Caco-2 (cell line): Measurements from ENCODE around the gene AIF1L. TPM values are rescaled to one million over a fixed set of nuclear protein-coding genes. Genes with fewer than 3 reads are reported as not detected.
"Not testable (repeated sequence)": the region's sequence is repeated elsewhere in the genome, so short reads cannot be mapped to it uniquely, and the experiment has no call there.

ENCODE experiments used
- BruUV-seq: library from RNA; stranded (reverse); fragments of 400-500 nt; replicated peaks from 2 replicates; lab custom pipeline; 2021; lab: Mats Ljungman, UMichigan
- CTCF ChIA-PET: fragments of 300-600 bp; sonication (Branson Sonifier 250); formaldehyde crosslinking; loops from one replicate; lab custom pipeline; 2022; ENCODE audit warnings: antibody characterized with exemption; lab: Charles Lee
- POLR2A ChIA-PET: fragments of 300-600 bp; sonication (Branson Sonifier 250); formaldehyde crosslinking; loops from one replicate; lab custom pipeline; 2022; ENCODE audit warnings: antibody characterized with exemption; lab: Charles Lee
- DNase-seq, 2 experiments: peaks; one replicate each; pipeline versions ENCODE4 v3.0.0 to v3.0.0-alpha.2; 2020 to 2022
- H3K27me3 ChIP-seq: replicated peaks from 2 replicates; pipeline ENCODE4 v1.6.0; 2011; ENCODE audit warnings: low read length; ENCODE audit not compliant: control insufficient read depth, insufficient read depth
- H3K36me3 ChIP-seq: 2 replicates; pipeline ENCODE4 v1.5.1; 2011; ENCODE audit warnings: low read length; ENCODE audit not compliant: control insufficient read depth, insufficient read depth
- H3K4me1 ChIP-seq: fragments of 250-450 bp; sonication (Bioruptor Pico); 2 replicates; pipeline ENCODE4 v1.5.1; 2020; ENCODE audit warnings: mild to moderate bottlenecking
- H3K4me3 ChIP-seq: 2 replicates; pipeline ENCODE4 v1.5.1; 2011; ENCODE audit warnings: low read depth, mild to moderate bottlenecking, control low read depth, low read length
- H3K9me3 ChIP-seq: fragments of 250-450 bp; sonication (Bioruptor Pico); 2 replicates; pipeline ENCODE4 v1.5.1; 2020; ENCODE audit warnings: mild to moderate bottlenecking, moderate library complexity
- H3K27ac Mint-ChIP-seq: one replicate; pipeline ENCODE4 v1.8.0; 2022; ENCODE audit warnings: mixed read lengths; ENCODE audit not compliant: unreplicated experiment
- H3K27me3 Mint-ChIP-seq: one replicate; pipeline ENCODE4 v1.8.0; 2022; ENCODE audit warnings: mixed read lengths; ENCODE audit not compliant: insufficient read depth, unreplicated experiment
- H3K36me3 Mint-ChIP-seq: one replicate; pipeline ENCODE4 v1.8.0; 2022; ENCODE audit warnings: mild to moderate bottlenecking, mixed read lengths; ENCODE audit not compliant: insufficient read depth, unreplicated experiment
- H3K4me1 Mint-ChIP-seq: one replicate; pipeline ENCODE4 v1.8.0; 2022; ENCODE audit warnings: low read depth, mixed read lengths; ENCODE audit not compliant: unreplicated experiment
- H3K4me3 Mint-ChIP-seq: one replicate; pipeline ENCODE4 v1.8.0; 2022; ENCODE audit warnings: mild to moderate bottlenecking, moderate library complexity, mixed read lengths; ENCODE audit not compliant: unreplicated experiment
- H3K9me3 Mint-ChIP-seq: one replicate; pipeline ENCODE4 v1.8.0; 2022; ENCODE audit warnings: mixed read lengths; ENCODE audit not compliant: unreplicated experiment
- intact Hi-C: fragments of 100-400 bp; cut with micrococcal nuclease; formaldehyde crosslinking; loops from one replicate; pipeline ENCODE4 v1.10.0; 2022; ENCODE audit not compliant: unreplicated experiment
- total RNA-seq: library from RNA; stranded (reverse); gene quantifications from 2 replicates; pipeline ENCODE4 v1.2.3, GENCODE V29; 2022
- TF ChIP-seq, protein P1 (sequence below), 2 experiments: fragments of 200-600 bp in 1 of 2; IDR thresholded peaks; 1 replicate in 1 of 2; 2 replicates in 1 of 2; pipeline versions ENCODE4 v1.5.1 to v1.8.0; 2011 to 2022; ENCODE audit warnings: antibody characterized with exemption in 1 of 2, control low read depth in 1 of 2, inconsistent platforms in 1 of 2, low read depth in 1 of 2, low read length in 1 of 2, mild to moderate bottlenecking in 1 of 2, moderate library complexity in 1 of 2; ENCODE audit not compliant: insufficient read depth in 1 of 2, severe bottlenecking in 1 of 2, unreplicated experiment in 1 of 2

Gene AIF1L
- total RNA-seq, 1 experiment from 2014 or later = 20.8 TPM

DNA sequence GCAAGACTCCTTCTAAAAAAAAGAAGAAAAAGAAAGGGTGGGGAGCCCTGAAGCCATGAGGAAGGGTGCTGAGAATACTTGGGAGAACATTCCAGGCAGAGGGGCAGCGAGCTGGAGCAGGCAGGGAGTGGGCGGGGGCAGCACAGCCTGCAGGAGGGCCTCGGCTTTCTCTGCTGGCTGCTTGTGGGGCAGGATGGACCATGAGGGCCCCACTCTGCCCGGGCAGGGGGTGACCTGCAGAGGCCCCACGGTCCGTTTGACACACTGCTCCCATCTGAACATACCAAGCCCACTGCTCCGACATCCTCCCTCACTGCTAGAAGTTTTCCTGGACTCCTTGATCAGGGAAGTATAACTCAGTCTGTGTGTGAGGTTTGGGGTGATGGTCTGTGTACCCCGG is 17.3 kb downstream of the AIF1L start:
- H3K27me3 Mint-ChIP-seq = no peaks in the 10 kb centered on the region
- H3K9me3 ChIP-seq = no peaks in the 10 kb centered on the region
- ChIA-PET CTCF (no interaction called here), POLR2A (no interaction called here)
- H3K4me1 Mint-ChIP-seq = no peaks in the 10 kb centered on the region
- H3K4me1 ChIP-seq = peaks cover 4% of the 10 kb centered on the region; the same call in 1 of the 2 replicates
- no peak overlapping the region for H3K27ac Mint-ChIP-seq
- no TSS peak for BruUV-seq
- TF ChIP-seq, protein P1, sequence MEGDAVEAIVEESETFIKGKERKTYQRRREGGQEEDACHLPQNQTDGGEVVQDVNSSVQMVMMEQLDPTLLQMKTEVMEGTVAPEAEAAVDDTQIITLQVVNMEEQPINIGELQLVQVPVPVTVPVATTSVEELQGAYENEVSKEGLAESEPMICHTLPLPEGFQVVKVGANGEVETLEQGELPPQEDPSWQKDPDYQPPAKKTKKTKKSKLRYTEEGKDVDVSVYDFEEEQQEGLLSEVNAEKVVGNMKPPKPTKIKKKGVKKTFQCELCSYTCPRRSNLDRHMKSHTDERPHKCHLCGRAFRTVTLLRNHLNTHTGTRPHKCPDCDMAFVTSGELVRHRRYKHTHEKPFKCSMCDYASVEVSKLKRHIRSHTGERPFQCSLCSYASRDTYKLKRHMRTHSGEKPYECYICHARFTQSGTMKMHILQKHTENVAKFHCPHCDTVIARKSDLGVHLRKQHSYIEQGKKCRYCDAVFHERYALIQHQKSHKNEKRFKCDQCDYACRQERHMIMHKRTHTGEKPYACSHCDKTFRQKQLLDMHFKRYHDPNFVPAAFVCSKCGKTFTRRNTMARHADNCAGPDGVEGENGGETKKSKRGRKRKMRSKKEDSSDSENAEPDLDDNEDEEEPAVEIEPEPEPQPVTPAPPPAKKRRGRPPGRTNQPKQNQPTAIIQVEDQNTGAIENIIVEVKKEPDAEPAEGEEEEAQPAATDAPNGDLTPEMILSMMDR (IDR thresholded peaks at IDR 0.05; ENCODE audit: insufficient read depth in 1 of 2, low read depth in 1 of 2, low read length in 1 of 2, severe bottlenecking in 1 of 2, unreplicated experiment in 1 of 2) = no peak
- intact Hi-C loops = no loop called here
- no peaks in the 10 kb centered on the region for H3K36me3 ChIP-seq
- no peak overlapping the region for H3K4me3 ChIP-seq
- H3K36me3 Mint-ChIP-seq = peaks cover 4% of the 10 kb centered on the region
- H3K27me3 ChIP-seq = no peaks in the 10 kb centered on the region
- H3K4me3 Mint-ChIP-seq = no peak overlapping the region
- no peaks in the 10 kb centered on the region for H3K9me3 Mint-ChIP-seq
- DNase-seq = no peak

DNA sequence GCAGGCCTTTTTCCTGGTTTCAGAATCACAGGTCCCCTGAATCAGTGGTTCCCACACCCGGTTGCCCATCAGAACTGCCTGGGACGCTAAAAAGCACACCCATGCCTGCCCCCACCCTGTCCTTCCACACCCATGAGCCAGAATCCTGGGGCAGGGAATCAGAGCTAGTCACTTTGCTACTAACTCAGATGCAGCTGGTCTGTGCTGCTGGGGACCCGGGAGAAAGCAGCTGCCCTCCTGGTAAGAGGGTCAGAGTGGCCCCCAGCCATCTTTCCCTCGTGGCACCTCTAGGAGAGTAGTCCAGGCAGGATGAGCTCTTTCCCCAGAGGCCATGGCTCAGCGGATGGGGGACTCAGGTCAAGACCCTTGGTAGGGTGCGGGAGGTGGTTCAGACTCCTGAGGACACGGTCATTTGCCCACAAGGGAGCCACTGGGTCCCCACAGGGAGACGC is 17.8 kb downstream of the AIF1L start:
- no peak overlapping the region for H3K27ac Mint-ChIP-seq
- CTCF ChIA-PET = no interaction called here
- BruUV-seq = no TSS peak

DNA sequence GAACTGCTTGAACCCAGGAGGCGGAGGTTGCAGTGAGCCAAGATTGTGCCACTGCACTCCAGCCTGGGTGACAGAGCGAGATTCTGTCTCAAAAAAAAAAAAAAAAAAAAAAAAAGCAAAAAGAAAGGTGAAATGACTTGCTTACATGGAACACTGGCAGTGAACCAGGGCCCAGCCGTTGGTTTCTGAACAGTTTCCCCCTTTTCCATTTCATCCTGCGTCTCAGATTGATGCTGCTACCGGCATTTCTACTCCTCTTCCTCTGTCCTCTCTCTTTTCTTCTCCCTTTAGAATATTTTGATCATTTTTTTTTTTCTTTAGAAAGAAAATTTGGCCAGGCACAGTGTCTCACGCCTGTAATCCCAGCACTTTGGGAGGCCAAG is 19.0 kb downstream of the AIF1L start:
- CTCF ChIA-PET = interaction anchor here (0.7 kb wide), 1 partner anchor 284 kb away, joined by 3 read pairs; no protein-coding TSS in a partner anchor
- DNase-seq, H3K9me3 ChIP-seq, H3K27ac Mint-ChIP-seq, H3K4me1 ChIP-seq, H3K9me3 Mint-ChIP-seq, BruUV-seq, H3K4me3 Mint-ChIP-seq, H3K4me1 Mint-ChIP-seq, intact Hi-C loops, H3K36me3 ChIP-seq, H3K27me3 Mint-ChIP-seq, H3K27me3 ChIP-seq, H3K36me3 Mint-ChIP-seq, H3K4me3 ChIP-seq, POLR2A ChIA-PET: not testable (repeated sequence)

More for the DNA sequence above, 17.8 kb downstream of the AIF1L start:
- Mint-ChIP-seq H3K9me3 (no peaks in the 10 kb centered on the region), H3K4me3 (no peak overlapping the region), H3K27me3 (no peaks in the 10 kb centered on the region), H3K36me3 (peaks cover 4% of the 10 kb centered on the region), H3K4me1 (no peaks in the 10 kb centered on the region)
- no peak overlapping the region for H3K4me3 ChIP-seq
- no peaks in the 10 kb centered on the region for H3K27me3 ChIP-seq
- TF ChIP-seq, protein P1 (IDR thresholded peaks at IDR 0.05; ENCODE audit: insufficient read depth in 1 of 2, low read depth in 1 of 2, low read length in 1 of 2, severe bottlenecking in 1 of 2, unreplicated experiment in 1 of 2) = no peak
- POLR2A ChIA-PET = no interaction called here
- intact Hi-C loops = no loop called here
- no peaks in the 10 kb centered on the region for H3K9me3 ChIP-seq
- no peak for DNase-seq
- no peaks in the 10 kb centered on the region for H3K36me3 ChIP-seq
- H3K4me1 ChIP-seq = peaks cover 4% of the 10 kb centered on the region; the same call in 1 of the 2 replicates
